HepG2 (cell line): ENCODE measurements around the gene ROS1. TPM values are rescaled to one million over a fixed set of nuclear protein-coding genes. Genes with fewer than 3 reads are reported as not detected.

Experiments used
- ATAC-seq: fragments of 200-7000 bp; cut with Tn5 transposase; 3 replicates; pipeline ENCODE4 v1.9.1; 2020; ENCODE audit warnings: mild to moderate bottlenecking, moderate library complexity
- BruUV-seq: library from RNA; stranded (reverse); fragments of 400-500 nt; replicated peaks from 2 replicates; lab custom pipeline; 2021; lab: Mats Ljungman, UMichigan
- CTCF ChIA-PET: fragments of 300-600 bp; formaldehyde crosslinking; extraction: SDS; loops from one replicate; lab custom pipeline; 2021; ENCODE audit warnings: low total read pairs, inconsistent platforms, low intra/inter-chr PET ratio; lab: Yijun Ruan, JAX
- POLR2A ChIA-PET: fragments of 350-600 bp; sonication (Branson Sonifier 250); formaldehyde crosslinking; loops from one replicate; lab custom pipeline; 2020; ENCODE audit warnings: antibody characterized with exemption, inconsistent platforms; lab: Yijun Ruan, JAX
- DNase-seq: peaks from one replicate; pipeline ENCODE4 v3.0.0-alpha.2; 2015; ENCODE audit warnings: low spot score
- FAIRE-seq: peaks from 3 replicates; lab custom pipeline; 2011; peaks lifted over from hg19 to GRCh38; lab: Jason Lieb, UNC
- H2AFZ ChIP-seq: one replicate; pipeline ENCODE4 v1.6.1; 2011; ENCODE audit warnings: low read length, inconsistent platforms
- H3K27ac ChIP-seq: fragments of 300-600 bp; 3 replicates; pipeline ENCODE4 v1.8.0; 2011; ENCODE audit warnings: mixed run types, mild to moderate bottlenecking, mixed read lengths, low read length, inconsistent platforms; ENCODE audit not compliant: insufficient read depth; ENCODE audit errors: extremely low read length
- H3K27me3 ChIP-seq, 2 experiments: fragments of 200-600 bp in 1 of 2; 2 replicates in 1 of 2; 3 replicates in 1 of 2; pipeline versions ENCODE4 v1.6.0 to v1.8.0; 2011; ENCODE audit warnings: low read length in 2 of 2, mild to moderate bottlenecking in 2 of 2, moderate library complexity in 2 of 2, inconsistent platforms in 1 of 2; ENCODE audit not compliant: insufficient read depth in 2 of 2, control insufficient read depth in 1 of 2
- H3K36me3 ChIP-seq, 2 experiments: fragments of 200-600 bp in 1 of 2; replicated peaks in 1 of 2; 2 replicates in 1 of 2; 3 replicates in 1 of 2; pipeline versions ENCODE4 v1.5.1 to v1.8.0; 2011; ENCODE audit warnings: low read length in 2 of 2, inconsistent platforms in 1 of 2; ENCODE audit not compliant: insufficient read depth in 2 of 2, control insufficient read depth in 1 of 2
- H3K4me1 ChIP-seq: 2 replicates; pipeline ENCODE4 v1.5.1; 2012; ENCODE audit warnings: low read length, inconsistent platforms; ENCODE audit not compliant: insufficient read depth
- H3K4me2 ChIP-seq: 2 replicates; pipeline ENCODE4 v1.6.0; 2011; ENCODE audit warnings: low read depth, low read length, inconsistent platforms
- H3K4me3 ChIP-seq, 3 experiments: fragments of 200-600 bp in 1 of 3; sonication (generic), shearing (Covaris generic) in 1 of 3; replicated peaks in 1 of 3; 2 replicates each; pipeline ENCODE4 v1.5.1; 2011 to 2016; ENCODE audit warnings: low read length in 3 of 3, inconsistent platforms in 2 of 3, low read depth in 2 of 3, mild to moderate bottlenecking in 2 of 3, control low read depth in 1 of 3, mixed read lengths in 1 of 3; ENCODE audit not compliant: insufficient read depth in 1 of 3
- H3K79me2 ChIP-seq: one replicate; pipeline ENCODE4 v1.6.1; 2011; ENCODE audit warnings: low read length, inconsistent platforms; ENCODE audit not compliant: insufficient read depth
- H3K9ac ChIP-seq: 2 replicates; pipeline ENCODE4 v1.6.0; 2011; ENCODE audit warnings: mild to moderate bottlenecking, low read depth, low read length, inconsistent platforms; ENCODE audit not compliant: insufficient read depth
- H3K9me3 ChIP-seq: 2 replicates; pipeline ENCODE4 v1.5.1; 2012; ENCODE audit warnings: mild to moderate bottlenecking, low read length
- H4K20me1 ChIP-seq: 2 replicates; pipeline ENCODE4 v1.6.0; 2011; ENCODE audit warnings: inconsistent platforms, mild to moderate bottlenecking, low read length, moderate library complexity; ENCODE audit not compliant: insufficient read depth
- AKAP8 ChIP-seq: sonication (generic); formaldehyde crosslinking; IDR thresholded peaks from 2 replicates; pipeline ENCODE4 v1.5.1; 2020; ENCODE audit warnings: mild to moderate bottlenecking, missing genetic modification reagents
- FOXO1 ChIP-seq: sonication (generic); formaldehyde crosslinking; IDR thresholded peaks from 2 replicates; pipeline ENCODE4 v1.4.0; 2020; ENCODE audit warnings: missing genetic modification reagents
- KDM6A ChIP-seq: IDR thresholded peaks from 2 replicates; pipeline ENCODE4 v1.6.1; 2016; ENCODE audit warnings: low read depth
- MAFF ChIP-seq: IDR thresholded peaks from 2 replicates; pipeline ENCODE4 v1.6.1; 2011; ENCODE audit warnings: low read depth, low read length, improper control_type of control experiment
- MAFK ChIP-seq, 2 experiments: IDR thresholded peaks in 1 of 2; conservative IDR thresholded peaks in 1 of 2; 2 replicates each; pipeline ENCODE4 v1.6.1; 2011; ENCODE audit warnings: improper control_type of control experiment in 2 of 2, low read length in 2 of 2
- MEIS2 ChIP-seq: sonication (generic); formaldehyde crosslinking; IDR thresholded peaks from 2 replicates; pipeline ENCODE4 v1.9.0; 2021; ENCODE audit warnings: mild to moderate bottlenecking, missing genetic modification reagents
- NFE2L2 ChIP-seq: fragments of 150-350 bp; IDR thresholded peaks from 2 replicates; pipeline ENCODE4 v1.6.1; 2014; ENCODE audit warnings: low read length
- NONO ChIP-seq, 2 experiments: fragments of 450-650 bp in 1 of 2; sonication (generic) in 1 of 2; formaldehyde crosslinking in 1 of 2; IDR thresholded peaks in 1 of 2; conservative IDR thresholded peaks in 1 of 2; 2 replicates each; pipeline versions ENCODE4 v1.6.1 to v1.8.0; 2017 to 2022; ENCODE audit warnings: mild to moderate bottlenecking in 1 of 2, missing genetic modification reagents in 1 of 2, moderate library complexity in 1 of 2
- SMC3 ChIP-seq: IDR thresholded peaks from 2 replicates; pipeline ENCODE4 v1.6.1; 2011; ENCODE audit warnings: low read length, improper control_type of control experiment
- TARDBP ChIP-seq: sonication (generic); formaldehyde crosslinking; IDR thresholded peaks from 2 replicates; pipeline ENCODE4 v1.8.0; 2022; ENCODE audit warnings: mild to moderate bottlenecking, missing genetic modification reagents
- ZBTB42 ChIP-seq: sonication (generic); formaldehyde crosslinking; IDR thresholded peaks from 2 replicates; pipeline ENCODE4 v1.5.0; 2020; ENCODE audit warnings: mild to moderate bottlenecking, missing genetic modification reagents
- ZKSCAN8 ChIP-seq: IDR thresholded peaks from 2 replicates; pipeline ENCODE4 v1.6.1; 2016; ENCODE audit warnings: borderline replicate concordance, missing genetic modification reagents, missing compliant biosample characterization
- ZNF598 ChIP-seq: sonication (generic); formaldehyde crosslinking; IDR thresholded peaks from 2 replicates; pipeline ENCODE4 v1.5.1; 2020; ENCODE audit warnings: mild to moderate bottlenecking, missing genetic modification reagents, borderline replicate concordance
- ZNF615 ChIP-seq: sonication (generic); formaldehyde crosslinking; IDR thresholded peaks from 2 replicates; pipeline ENCODE4 v1.5.0; 2020; ENCODE audit warnings: mild to moderate bottlenecking, missing genetic modification reagents, borderline replicate concordance
- ZNF839 ChIP-seq: sonication (generic); formaldehyde crosslinking; IDR thresholded peaks from 2 replicates; pipeline ENCODE4 v1.4.0; 2020; ENCODE audit warnings: missing genetic modification reagents, mild to moderate bottlenecking, borderline replicate concordance
- WGBS: methylation state at CpG from one replicate; pipeline ENCODE4 v1.1.6; 2017; ENCODE audit warnings: low lambda C conversion rate; 5-methylcytosine and 5-hydroxymethylcytosine counted together
- in situ Hi-C: cut with HindIII; loops from 2 replicates; pipeline ENCODE4 v1.10.0; 2017; ENCODE audit warnings: low pct_unique_long_range_greater_than_20kb; ENCODE audit not compliant: extremely low pct_ligation_motif_present
- intact Hi-C: fragments of 100-400 bp; cut with micrococcal nuclease; formaldehyde crosslinking; loops from one replicate; pipeline ENCODE4 v1.10.0; 2022; ENCODE audit not compliant: unreplicated experiment
- polyA plus RNA-seq, 8 experiments: library from polyadenylated mRNA; depleted of rRNA in 3 of 8; stranded (reverse) in 7 of 8; unstranded in 1 of 8; fragments of >200 nt; fragmentation: Illumina TruSeq in 4 of 8; extraction: Trizol in 4 of 8; gene quantifications; 2 replicates each; pipeline versions ENCODE4 v1.2.1 to v1.2.3, GENCODE V29; 2011 to 2016; ENCODE audit warnings: low read depth in 4 of 8, missing spikeins in 1 of 8, mixed read lengths in 1 of 8; ENCODE audit not compliant: insufficient read depth in 1 of 8
- total RNA-seq, 5 experiments: library from RNA; depleted of rRNA; stranded (reverse); fragments of >200 nt; fragmentation: Illumina TruSeq; extraction: Trizol; gene quantifications; 2 replicates each; pipeline ENCODE4 v1.2.3, GENCODE V29; 2016; ENCODE audit warnings: low read depth in 1 of 5

ROS1 gene
- total and polyA plus RNA-seq, 2 of the 13 experiments (the other 11 are each of a cell fraction or from before 2014, with no cell fraction given): not detected

DNA sequence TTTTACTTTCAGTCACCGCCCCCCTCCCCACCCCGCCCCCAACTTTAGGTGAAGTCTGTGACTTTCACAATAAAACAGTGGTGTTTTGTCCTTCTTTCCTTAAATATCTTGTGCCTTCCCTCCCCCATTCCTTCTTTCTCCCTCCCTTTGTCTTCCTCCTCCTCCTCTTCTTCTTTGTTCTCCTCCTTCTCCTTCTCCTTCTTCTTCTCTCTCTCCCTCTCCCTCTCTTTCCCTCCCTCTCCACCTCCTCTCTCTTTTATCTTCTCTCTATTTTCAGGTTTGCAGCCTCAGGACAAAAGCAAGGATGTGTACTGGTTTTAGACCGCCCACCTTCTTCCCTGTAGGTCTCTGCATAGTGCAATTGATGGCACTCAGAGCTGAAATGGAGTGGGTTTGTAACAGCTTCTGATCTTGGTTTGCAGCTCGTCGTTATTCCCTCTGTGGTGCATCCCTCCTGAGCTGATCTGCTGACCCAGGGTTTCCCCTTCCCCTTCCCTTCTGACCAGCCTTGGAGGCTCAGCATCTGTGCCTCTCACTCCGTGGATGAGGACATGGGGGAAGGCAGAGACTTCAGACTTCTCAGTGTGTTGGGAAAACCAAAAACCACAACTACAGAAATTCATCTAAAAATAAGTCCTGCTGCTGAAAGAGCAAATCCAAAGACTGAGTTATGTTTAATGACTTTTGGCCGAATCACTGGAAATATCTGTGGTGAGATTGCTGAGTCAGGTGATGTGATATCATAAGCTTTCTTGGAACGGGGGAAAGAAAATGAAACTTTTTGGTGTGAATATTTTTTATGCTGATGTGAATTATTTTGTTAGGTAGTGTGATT is 153.5 kb downstream of the ROS1 start:
- no peaks in the 10 kb centered on the region for H4K20me1 ChIP-seq
- ATAC-seq (no peak), DNase-seq (no peak), FAIRE-seq (no peak)
- H3K27me3 ChIP-seq: peaks cover 4 to 54% of the 10 kb centered on the region in 2 experiments; a peak in 4 of 5 replicates
- H2AFZ ChIP-seq: no peak overlapping the region
- in situ Hi-C loops: no loop called here
- 2% methylated on average over 8 of the region's 8 CpGs for WGBS
- no peak overlapping the region for H3K4me2 ChIP-seq
- no peaks in the 10 kb centered on the region for H3K9me3 ChIP-seq
- no peak overlapping the region for H3K27ac ChIP-seq
- H3K36me3 ChIP-seq: no peaks in the 10 kb centered on the region
- ChIA-PET POLR2A (no interaction called here), CTCF (no interaction called here)
- no peaks in the 10 kb centered on the region for H3K4me1 ChIP-seq
- H3K9ac ChIP-seq: no peak overlapping the region
- intact Hi-C loops: no loop called here
- peak; percentile 78 for TF ChIP-seq MAFF
- TF ChIP-seq ZNF615: no peak
- peak; percentile 58 to 80 for TF ChIP-seq MAFK (conservative IDR thresholded peaks at IDR 0.05 in 1 of 2, IDR thresholded peaks at IDR 0.05 in 1 of 2; ENCODE audit: low read length in 2 of 2)
- H3K79me2 ChIP-seq: no peaks in the 10 kb centered on the region
- no peak overlapping the region for H3K4me3 ChIP-seq
- no TSS peak for BruUV-seq

DNA sequence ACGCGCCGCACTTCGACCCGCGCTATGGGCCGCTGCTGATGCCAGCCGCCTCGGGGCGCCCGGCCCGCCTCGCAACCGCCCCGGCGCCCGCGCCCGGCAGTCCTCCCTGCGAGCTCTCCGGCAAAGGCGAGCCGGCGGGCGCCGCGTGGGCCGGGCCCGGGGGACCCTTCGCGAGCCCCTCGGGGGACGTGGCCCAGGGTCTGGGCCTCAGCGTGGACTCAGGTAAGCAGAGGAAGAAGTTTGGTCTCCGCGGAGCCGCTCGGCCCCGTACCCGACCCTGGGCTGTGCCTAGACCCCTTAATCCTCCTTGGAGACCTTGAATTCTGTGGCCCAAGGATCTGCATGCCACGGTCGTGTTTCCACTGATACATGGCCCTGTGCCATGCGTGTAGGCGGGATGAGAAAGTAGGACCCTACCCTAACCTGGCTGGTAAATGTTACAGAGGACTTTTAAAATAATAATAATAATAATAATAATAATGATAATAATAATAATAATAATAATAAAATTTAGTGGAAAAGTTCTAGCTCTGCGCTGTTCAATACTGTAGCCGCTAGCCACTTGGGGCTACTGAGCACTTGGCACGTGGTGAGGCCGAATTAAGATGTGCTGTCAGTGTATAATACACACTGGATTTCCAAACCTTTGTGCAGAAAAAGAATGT is 154.8 kb downstream of the ROS1 start:
- Histone ChIP-seq H3K27ac (no peak overlapping the region), H3K27me3 (peaks cover 10 to 67% of the 10 kb centered on the region in 2 experiments), H3K9ac (no peak overlapping the region), H3K4me2 (no peak overlapping the region), H3K9me3 (no peaks in the 10 kb centered on the region), H4K20me1 (no peaks in the 10 kb centered on the region), H3K4me3 (no peak overlapping the region), H3K4me1 (peaks cover 7% of the 10 kb centered on the region), H3K36me3 (no peaks in the 10 kb centered on the region), H3K79me2 (no peaks in the 10 kb centered on the region), H2AFZ (no peak overlapping the region)
- WGBS: 35% methylated on average over 32 of the region's 48 CpGs
- TF ChIP-seq ZKSCAN8 (CRISPR knock-in tag) (no peak), TARDBP (no peak), ZBTB42 (CRISPR knock-in tag) (no peak), FOXO1 (CRISPR knock-in tag) (no peak), AKAP8 (CRISPR knock-in tag) (no peak), NONO (IDR thresholded peaks at IDR 0.05) (no peak), NONO (CRISPR knock-in tag; conservative IDR thresholded peaks at IDR 0.05) (no peak), ZNF598 (CRISPR knock-in tag) (no peak), KDM6A (CRISPR knock-in tag) (no peak), ZNF839 (no peak), SMC3 (no peak), NFE2L2 (no peak), MEIS2 (CRISPR knock-in tag) (no peak)
- ATAC-seq (no peak; the same call in 1 of the 3 replicates), FAIRE-seq (no peak), DNase-seq (no peak)
- intact Hi-C loops (no loop called here), in situ Hi-C loops (no loop called here)
- ChIA-PET CTCF (no interaction called here), POLR2A (no interaction called here)
- BruUV-seq: no TSS peak
